ENCODE results near the gene ZNF366.

The ZNF366 gene

DNA sequence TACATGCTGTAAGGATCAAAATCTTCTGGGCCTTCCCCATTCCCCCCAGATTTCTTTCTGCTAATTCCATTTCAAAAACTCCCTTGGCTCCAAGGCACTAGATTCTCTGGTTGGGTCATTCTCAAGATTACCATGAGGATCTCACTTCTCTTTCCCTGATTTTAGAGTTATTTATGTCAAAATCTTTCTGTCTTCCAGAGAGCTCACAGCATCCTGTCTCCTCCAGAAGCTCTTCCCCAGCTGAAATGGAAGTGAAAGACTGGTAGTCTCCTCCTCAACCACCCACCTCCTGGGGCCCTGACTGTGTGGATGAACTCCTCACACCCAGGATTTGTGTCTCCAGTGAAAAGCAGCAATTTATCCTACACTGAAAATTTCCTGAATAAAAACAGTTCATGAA lies 11.9 kb upstream of the ZNF366 start:
- DNase-seq: no peak

GRCh38 chr5:72518001-72518683 lies 10.9 kb upstream of the ZNF366 start:
- no peak for DNase-seq

GRCh38 chr5:72516916-72517315 lies 9.7 kb upstream of the ZNF366 start:
- DNase-seq: no peak

DNA sequence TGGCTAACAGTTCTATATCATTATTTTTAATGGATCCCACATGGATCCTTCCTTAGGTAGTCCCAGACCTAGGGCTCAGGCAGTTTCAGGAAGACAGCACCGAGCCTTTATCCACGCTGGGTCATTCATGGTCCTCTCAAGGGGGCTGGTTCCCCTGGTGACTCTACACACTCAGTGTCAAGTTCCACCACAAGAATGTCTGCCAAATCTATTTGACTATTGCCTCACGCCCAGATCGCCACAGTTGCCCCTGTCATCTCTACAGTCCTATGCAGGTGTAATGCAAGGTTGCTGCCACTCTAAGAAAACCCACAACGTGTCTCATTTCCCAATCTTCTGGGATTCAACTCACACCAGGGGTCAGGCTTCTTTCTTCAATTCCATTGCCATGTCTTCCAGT lies 8.0 kb upstream of the ZNF366 start:
- DNase-seq: no peak

DNA sequence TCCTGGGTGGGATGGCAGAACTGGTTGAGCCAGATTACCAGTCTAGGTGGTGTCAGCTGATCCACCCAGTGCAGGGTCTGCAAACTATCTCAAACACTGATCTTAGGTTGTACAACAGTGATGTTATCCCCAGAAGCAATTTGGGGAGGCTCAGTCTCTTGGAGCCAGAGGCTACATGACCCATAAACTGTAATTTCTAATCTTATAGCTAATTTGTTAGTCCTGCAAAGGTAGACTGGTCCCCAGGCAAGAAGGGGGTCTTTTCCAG lies 5.3 kb upstream of the ZNF366 start:
- no peak for DNase-seq

- no peak for DNase-seq
Observed at GRCh38 chr5:72511774-72512592, 4.8 kb upstream of the ZNF366 start.

DNA sequence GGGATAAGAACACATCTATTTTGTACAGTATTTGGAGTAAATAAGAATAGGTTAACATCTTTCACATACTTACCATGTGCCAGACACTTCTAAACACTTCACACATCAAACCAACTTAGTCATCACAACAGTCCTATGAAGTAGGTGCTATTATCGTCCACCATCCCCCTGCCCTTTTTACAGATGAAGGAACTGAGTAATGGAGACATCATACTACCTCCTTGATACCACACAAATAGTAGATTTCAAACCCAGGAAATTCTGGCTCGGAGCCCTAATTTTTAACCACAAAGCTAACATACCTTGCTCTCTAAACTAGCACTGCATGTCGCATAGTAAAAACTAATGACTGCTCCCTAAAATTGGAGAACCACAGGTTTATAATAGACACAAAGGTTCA lies 4.2 kb upstream of the ZNF366 start:
- DNase-seq: no peak

- DNase-seq: no peak
Observed at GRCh38 chr5:72510610-72511181, 3.5 kb upstream of the ZNF366 start.

- no peak for DNase-seq
Observed at GRCh38 chr5:72509401-72509800, 2.2 kb upstream of the ZNF366 start.

- no peak for DNase-seq
Observed at GRCh38 chr5:72508241-72509170, 1.3 kb upstream of the ZNF366 start.

GRCh38 chr5:72507907-72508238 lies 663 bp upstream of the ZNF366 start:
- no peak for DNase-seq

GRCh38 chr5:72506158-72506549 lies 1.1 kb downstream of the ZNF366 start:
- no peak for DNase-seq

GRCh38 chr5:72505539-72506157 lies 1.6 kb downstream of the ZNF366 start:
- DNase-seq: no peak

GRCh38 chr5:72505016-72505415 lies 2.2 kb downstream of the ZNF366 start:
- no peak for DNase-seq

GRCh38 chr5:72503888-72504491 lies 3.2 kb downstream of the ZNF366 start:
- no peak for DNase-seq

- DNase-seq: no peak
Observed at GRCh38 chr5:72501488-72501887, 5.7 kb downstream of the ZNF366 start.

DNA sequence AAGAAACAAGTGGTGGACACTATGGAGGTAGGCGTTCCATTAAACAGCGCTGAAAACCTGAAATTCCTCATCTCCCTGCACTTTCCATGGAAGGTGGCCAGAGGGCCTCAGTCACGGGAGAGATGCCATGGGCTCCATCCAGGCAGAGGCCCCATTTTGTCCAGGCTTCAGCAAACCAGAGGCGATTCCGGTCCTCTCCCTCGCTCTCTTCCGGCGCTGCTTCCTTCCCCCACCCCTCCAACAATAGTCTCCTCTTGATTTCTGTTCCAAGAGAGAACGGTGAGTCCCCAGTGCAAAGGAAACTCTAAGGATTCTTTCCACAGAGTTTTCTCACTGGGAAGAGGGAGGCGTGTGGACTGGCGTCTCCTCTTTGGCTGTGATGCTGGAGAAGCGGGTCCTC lies 7.5 kb downstream of the ZNF366 start:
- DNase-seq: no peak

DNA sequence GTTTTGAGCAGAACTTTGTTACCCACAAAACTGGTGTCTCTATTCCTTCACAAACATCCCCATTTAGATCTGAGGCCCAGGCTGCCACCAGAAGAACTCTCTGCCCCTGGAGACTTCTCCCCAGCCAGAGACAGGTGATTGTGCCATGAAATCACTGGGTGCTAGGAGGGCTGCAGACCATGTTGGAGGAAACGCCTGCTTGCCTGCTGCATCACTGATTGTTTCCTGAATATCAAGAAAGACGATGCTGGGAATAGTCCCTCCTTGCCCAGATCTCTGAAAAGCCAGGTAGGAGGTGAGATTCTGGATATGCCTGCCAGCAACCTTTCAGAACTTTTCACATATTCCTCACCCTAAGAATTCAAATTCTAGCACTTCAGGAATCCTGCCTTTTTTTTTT lies 8.1 kb downstream of the ZNF366 start:
- DNase-seq: no peak

DNA sequence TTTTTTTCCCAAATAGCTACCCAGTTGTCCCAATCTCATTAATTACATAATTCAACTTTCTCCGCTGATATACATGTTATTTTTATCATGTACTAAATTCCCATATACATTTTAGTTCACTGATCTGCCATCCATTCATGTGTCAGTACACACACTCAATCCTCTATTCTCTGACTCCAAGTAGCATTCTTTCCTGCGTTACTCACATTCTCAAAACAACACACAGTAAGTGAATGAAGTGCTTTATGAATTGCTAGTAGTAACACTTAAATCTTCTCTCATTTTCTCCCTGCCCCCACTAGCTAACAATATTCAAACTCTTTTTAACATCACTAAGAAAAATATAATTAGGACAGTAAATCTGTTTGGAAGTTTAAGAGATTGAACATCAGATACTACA lies 8.9 kb downstream of the ZNF366 start:
- no peak for DNase-seq

DNA sequence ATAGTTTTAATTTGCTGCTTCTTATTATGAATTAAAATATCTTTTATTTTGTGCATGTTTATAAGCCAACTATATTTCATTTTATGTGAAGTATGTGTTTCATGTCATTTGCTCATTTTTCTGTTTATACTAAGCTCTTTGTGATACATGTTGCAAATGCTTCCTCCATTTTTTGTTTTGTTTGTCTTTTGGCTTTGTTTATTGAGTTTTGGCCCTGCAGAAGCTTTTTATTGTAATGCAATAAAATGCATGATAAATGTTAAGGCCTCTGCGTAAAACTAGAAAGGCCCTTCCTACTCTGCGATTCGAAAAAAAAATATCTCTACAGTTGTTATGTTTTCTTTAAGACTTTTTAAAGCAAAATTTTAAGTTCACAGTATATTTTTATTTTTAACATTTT lies 9.4 kb downstream of the ZNF366 start:
- DNase-seq: no peak

DNA sequence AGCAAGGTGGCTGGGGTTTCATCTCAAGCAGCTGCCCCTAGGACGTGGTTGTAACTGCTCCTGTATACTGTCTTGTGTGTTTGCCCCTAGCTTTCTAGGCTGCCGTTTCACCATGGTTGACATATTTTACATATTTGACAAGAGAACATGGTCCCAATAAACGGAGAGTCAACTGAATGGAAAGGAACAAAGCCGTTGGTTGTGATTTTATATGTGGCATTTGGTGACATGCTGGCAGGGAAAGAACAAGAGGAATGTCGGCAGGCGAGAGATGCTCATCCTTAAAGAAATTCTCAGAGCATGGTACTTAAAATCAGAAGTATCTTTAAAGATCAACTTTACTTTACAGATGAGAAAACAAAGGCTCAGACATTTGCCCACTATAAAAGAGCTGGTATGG lies 11.8 kb downstream of the ZNF366 start:
- DNase-seq: no peak

DNA sequence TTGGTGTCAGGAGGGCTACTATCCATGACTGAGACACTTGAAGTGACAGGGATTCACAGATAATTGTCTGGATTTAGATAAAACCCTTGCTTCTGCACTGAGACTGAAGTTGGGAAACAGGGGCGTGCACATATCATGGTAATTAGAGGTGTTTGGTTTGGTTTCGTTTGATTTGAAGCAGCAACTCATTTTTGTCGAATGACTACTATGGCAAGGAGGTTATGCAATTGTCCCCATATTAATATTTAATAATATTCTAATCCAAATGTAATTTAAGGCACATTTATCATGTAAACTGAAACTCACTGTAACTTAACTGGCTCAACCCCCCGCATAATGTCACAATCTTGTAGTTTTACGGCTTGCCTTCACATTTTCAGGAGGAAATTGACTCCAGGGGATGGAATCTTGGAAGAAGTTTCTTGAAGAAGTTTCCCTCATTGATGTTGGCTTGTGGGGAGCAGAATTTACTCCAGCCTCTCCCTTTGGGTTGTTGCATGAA lies 12.5 kb downstream of the ZNF366 start:
- DNase-seq: no peak

Data from stimulated activated CD4-positive, alpha-beta T cell treated with anti-CD3 and anti-CD28 coated beads, Interleukin-2, amount 100 ng/mL, for 48 hours (primary cell).